Bronchial epithelial cell (primary cell): ENCODE measurements around the gene OSBPL1A. TPM values are rescaled to one million over a fixed set of nuclear protein-coding genes. Genes with fewer than 3 reads are reported as not detected.

Experiments
- DNase-seq: peaks from one replicate; pipeline ENCODE4 v3.0.0-alpha.2; 2010; ENCODE audit warnings: low read depth
- FAIRE-seq: peaks from 2 replicates; lab custom pipeline; 2011; peaks lifted over from hg19 to GRCh38; lab: Jason Lieb, UNC
- H3K27me3 ChIP-seq: 2 replicates; pipeline ENCODE4 v1.5.1; 2011; ENCODE audit warnings: low read length; ENCODE audit not compliant: control insufficient read depth, insufficient read depth
- H3K36me3 ChIP-seq: 2 replicates; pipeline ENCODE4 v1.5.1; 2011; ENCODE audit warnings: low read length; ENCODE audit not compliant: control insufficient read depth, insufficient read depth
- H3K4me3 ChIP-seq: 2 replicates; pipeline ENCODE4 v1.5.1; 2011; ENCODE audit warnings: mild to moderate bottlenecking, low read depth, low read length, control low read depth
- total RNA-seq: library from RNA; depleted of rRNA; stranded (reverse); fragments of >200 nt; gene quantifications from 2 replicates; pipeline ENCODE4 v1.2.1, GENCODE V29; 2014
- TF ChIP-seq, protein P1 (sequence below): IDR thresholded peaks from 2 replicates; pipeline ENCODE4 v1.5.1; 2011; ENCODE audit warnings: mild to moderate bottlenecking, moderate library complexity, low read length, control low read depth, inconsistent platforms; ENCODE audit not compliant: insufficient read depth, severe bottlenecking

Gene OSBPL1A
- total RNA-seq, 1 donor from 2014 or later, result 22.6 TPM

- TF ChIP-seq, protein P1, sequence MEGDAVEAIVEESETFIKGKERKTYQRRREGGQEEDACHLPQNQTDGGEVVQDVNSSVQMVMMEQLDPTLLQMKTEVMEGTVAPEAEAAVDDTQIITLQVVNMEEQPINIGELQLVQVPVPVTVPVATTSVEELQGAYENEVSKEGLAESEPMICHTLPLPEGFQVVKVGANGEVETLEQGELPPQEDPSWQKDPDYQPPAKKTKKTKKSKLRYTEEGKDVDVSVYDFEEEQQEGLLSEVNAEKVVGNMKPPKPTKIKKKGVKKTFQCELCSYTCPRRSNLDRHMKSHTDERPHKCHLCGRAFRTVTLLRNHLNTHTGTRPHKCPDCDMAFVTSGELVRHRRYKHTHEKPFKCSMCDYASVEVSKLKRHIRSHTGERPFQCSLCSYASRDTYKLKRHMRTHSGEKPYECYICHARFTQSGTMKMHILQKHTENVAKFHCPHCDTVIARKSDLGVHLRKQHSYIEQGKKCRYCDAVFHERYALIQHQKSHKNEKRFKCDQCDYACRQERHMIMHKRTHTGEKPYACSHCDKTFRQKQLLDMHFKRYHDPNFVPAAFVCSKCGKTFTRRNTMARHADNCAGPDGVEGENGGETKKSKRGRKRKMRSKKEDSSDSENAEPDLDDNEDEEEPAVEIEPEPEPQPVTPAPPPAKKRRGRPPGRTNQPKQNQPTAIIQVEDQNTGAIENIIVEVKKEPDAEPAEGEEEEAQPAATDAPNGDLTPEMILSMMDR, result no peak
- DNase-seq (no peak), FAIRE-seq (no peak)
- no peaks in the 10 kb centered on the region for H3K27me3 ChIP-seq
- no peak overlapping the region for H3K4me3 ChIP-seq
- no peaks in the 10 kb centered on the region for H3K36me3 ChIP-seq
Measured at GRCh38 chr18:24219561-24220317, 177.9 kb downstream of the OSBPL1A start.

- FAIRE-seq, result no peak
- TF ChIP-seq, protein P1, result no peak
- no peaks in the 10 kb centered on the region for H3K36me3 ChIP-seq
Measured at GRCh38 chr18:24214913-24215312, 182.7 kb downstream of the OSBPL1A start.

GRCh38 chr18:24214144-24214543, 183.5 kb downstream of the OSBPL1A start:
- Histone ChIP-seq H3K36me3 (no peaks in the 10 kb centered on the region), H3K27me3 (no peaks in the 10 kb centered on the region), H3K4me3 (no peak overlapping the region)
- no peak for FAIRE-seq
- no peak for DNase-seq
- TF ChIP-seq, protein P1, result no peak

More at GRCh38 chr18:24214913-24215312, 182.7 kb downstream of the OSBPL1A start:
- no peaks in the 10 kb centered on the region for H3K27me3 ChIP-seq
- peak; percentile 38 for DNase-seq
- peak overlapping the region; percentile 6 for H3K4me3 ChIP-seq

GRCh38 chr18:24212939-24213338, 184.7 kb downstream of the OSBPL1A start:
- TF ChIP-seq, protein P1, result no peak
- no peaks in the 10 kb centered on the region for H3K27me3 ChIP-seq
- H3K36me3 ChIP-seq, result no peaks in the 10 kb centered on the region
- DNase-seq, result peak; percentile 100
- FAIRE-seq, result no peak
- no peak overlapping the region for H3K4me3 ChIP-seq

DNA sequence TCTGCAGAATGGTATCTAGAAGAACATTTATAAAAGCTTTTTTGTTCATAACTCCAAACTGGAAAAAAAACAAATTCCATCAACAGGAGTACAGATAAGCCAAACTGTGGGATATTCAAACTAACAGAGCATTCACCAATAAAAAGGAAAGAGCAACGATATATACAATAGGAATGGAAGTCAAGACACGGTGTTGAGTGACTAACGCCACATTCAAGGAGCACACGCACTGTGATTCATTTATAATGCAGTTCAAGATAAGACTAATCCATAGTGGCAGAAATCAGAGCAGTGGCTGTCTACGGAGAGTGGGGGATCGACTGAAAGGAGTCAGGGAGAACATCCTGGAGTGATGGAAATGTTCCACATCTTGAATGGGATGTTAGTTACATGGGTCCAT, 188.1 kb downstream of the OSBPL1A start:
- no peak for FAIRE-seq

More for the DNA sequence above, 188.1 kb downstream of the OSBPL1A start:
- no peak for DNase-seq
- no peaks in the 10 kb centered on the region for H3K27me3 ChIP-seq
- TF ChIP-seq, protein P1, result no peak
- H3K36me3 ChIP-seq, result no peaks in the 10 kb centered on the region
- no peak overlapping the region for H3K4me3 ChIP-seq
